GM12878 (cell line): ENCODE measurements around the gene FGF14. TPM values are rescaled to one million over a fixed set of nuclear protein-coding genes. Genes with fewer than 3 reads are reported as not detected.

ENCODE experiments used
- ATAC-seq: fragments of 200-7000 bp; cut with Tn5 transposase; 3 replicates; pipeline ENCODE4 v1.9.1; 2020; ENCODE audit warnings: mild to moderate bottlenecking, moderate library complexity
- BruUV-seq: library from RNA; stranded (reverse); fragments of 400-500 nt; replicated peaks from 2 replicates; lab custom pipeline; 2021; lab: Mats Ljungman, UMichigan
- CTCF ChIA-PET: fragments of 300-600 bp; sonication (Branson Sonifier 250); formaldehyde crosslinking; extraction: SDS; loops from one replicate; lab custom pipeline; 2021; ENCODE audit warnings: inconsistent platforms; lab: Yijun Ruan, JAX
- POLR2A ChIA-PET: fragments of 350-600 bp; formaldehyde crosslinking; extraction: SDS; loops from one replicate; lab custom pipeline; 2021; ENCODE audit warnings: inconsistent platforms; lab: Charles Lee
- RAD21 ChIA-PET: fragments of 300-600 bp; sonication (Branson Sonifier 250); formaldehyde crosslinking; loops from one replicate; lab custom pipeline; 2023; ENCODE audit warnings: antibody characterized with exemption; ENCODE audit not compliant: unreplicated experiment; lab: Charles Lee
- SMC1A ChIA-PET: fragments of 300-600 bp; sonication (Branson Sonifier 250); formaldehyde crosslinking; loops from one replicate; lab custom pipeline; 2023; ENCODE audit not compliant: unreplicated experiment, uncharacterized antibody; lab: Charles Lee
- DNase-seq: peaks from one replicate; pipeline ENCODE4 v3.0.0-alpha.2; 2011; ENCODE audit warnings: low read depth, low spot score
- FAIRE-seq: peaks from 3 replicates; lab custom pipeline; 2011; peaks lifted over from hg19 to GRCh38; lab: Jason Lieb, UNC
- H2AFZ ChIP-seq: 2 replicates; pipeline ENCODE4 v1.6.0; 2011; ENCODE audit warnings: low read depth, low read length, control low read depth; ENCODE audit not compliant: control insufficient read depth
- H3K27ac ChIP-seq: 2 replicates; pipeline ENCODE4 v1.5.1; 2011; ENCODE audit warnings: control low read depth; ENCODE audit not compliant: control insufficient read depth, insufficient read depth
- H3K27me3 ChIP-seq, 2 experiments: replicated peaks in 1 of 2; 2 replicates each; pipeline versions ENCODE4 v1.6.0 to v1.6.1; 2011; ENCODE audit warnings: low read length in 1 of 2; ENCODE audit not compliant: control insufficient read depth in 2 of 2, insufficient read depth in 2 of 2
- H3K36me3 ChIP-seq, 2 experiments: 2 replicates each; pipeline ENCODE4 v1.5.1; 2011; ENCODE audit warnings: low read length in 1 of 2; ENCODE audit not compliant: control insufficient read depth in 2 of 2, insufficient read depth in 2 of 2
- H3K4me1 ChIP-seq: 2 replicates; pipeline ENCODE4 v1.6.1; 2011; ENCODE audit warnings: mild to moderate bottlenecking, low read length, moderate library complexity, mixed read lengths; ENCODE audit not compliant: control insufficient read depth, insufficient read depth
- H3K4me2 ChIP-seq: 2 replicates; pipeline ENCODE4 v1.6.0; 2011; ENCODE audit warnings: control low read depth; ENCODE audit not compliant: control insufficient read depth, insufficient read depth
- H3K4me3 ChIP-seq: fragments of 200-600 bp; sonication (generic); 2 replicates; pipeline ENCODE4 v1.5.1; 2016
- H3K79me2 ChIP-seq: 2 replicates; pipeline ENCODE4 v1.6.0; 2011; ENCODE audit warnings: low read length; ENCODE audit not compliant: control insufficient read depth, insufficient read depth
- H3K9ac ChIP-seq: 2 replicates; pipeline ENCODE4 v1.8.0; 2011; ENCODE audit warnings: low read length, control low read depth, mixed read lengths; ENCODE audit not compliant: control insufficient read depth, insufficient read depth
- H3K9me3 ChIP-seq: replicated peaks from 3 replicates; pipeline ENCODE4 v1.5.1; 2011; ENCODE audit warnings: mild to moderate bottlenecking, low read length; ENCODE audit not compliant: control insufficient read depth, insufficient read depth
- H4K20me1 ChIP-seq: 2 replicates; pipeline ENCODE4 v1.6.0; 2011; ENCODE audit not compliant: control insufficient read depth, insufficient read depth
- MAX ChIP-seq: IDR thresholded peaks from 2 replicates; pipeline ENCODE4 v1.6.1; 2012; ENCODE audit warnings: low read depth, low read length, improper control_type of control experiment
- MXI1 ChIP-seq: fragments of 150-350 bp; IDR thresholded peaks from 2 replicates; pipeline ENCODE4 v1.6.1; 2011; ENCODE audit warnings: low read depth, mild to moderate bottlenecking, inconsistent platforms, low read length, improper control_type of control experiment
- STAT1 ChIP-seq: fragments of 450-650 bp; conservative IDR thresholded peaks from 2 replicates; pipeline ENCODE4 v1.6.1; 2014; ENCODE audit warnings: antibody characterized with exemption, mild to moderate bottlenecking
- YBX1 ChIP-seq: fragments of 450-650 bp; IDR thresholded peaks from 2 replicates; pipeline ENCODE4 v1.6.1; 2016; ENCODE audit warnings: antibody characterized with exemption
- ZNF207 ChIP-seq: fragments of 450-650 bp; IDR thresholded peaks from 2 replicates; pipeline ENCODE4 v1.6.1; 2014; ENCODE audit warnings: antibody characterized with exemption, mild to moderate bottlenecking, borderline replicate concordance
- WGBS: methylation state at CpG from one replicate; pipeline ENCODE4 v1.1.6; 2016; ENCODE audit warnings: low lambda C conversion rate; ENCODE audit not compliant: insufficient replicate concordance, insufficient coverage; ENCODE audit errors: missing lambda C conversion rate; 5-methylcytosine and 5-hydroxymethylcytosine counted together
- in situ Hi-C: fragments of 300-500 bp; cut with MboI; formaldehyde crosslinking; loops from 9 replicates; pipeline ENCODE4 v1.14.3; 2018; ENCODE audit warnings: mixed read lengths
- intact Hi-C: fragments of 100-400 bp; cut with micrococcal nuclease; formaldehyde crosslinking; loops from one replicate; pipeline ENCODE4 v1.14.2; 2022; ENCODE audit not compliant: unreplicated experiment
- polyA plus RNA-seq, 11 experiments: library from polyadenylated mRNA; depleted of rRNA in 4 of 11; unstranded in 6 of 11; stranded (reverse) in 5 of 11; fragments of >200 nt; fragmentation: Nextera tagmentation in 4 of 11; fragmentation: Illumina TruSeq in 1 of 11; extraction: Ambion mirVana in 4 of 11; extraction: Trizol in 1 of 11; gene quantifications; 1 replicate in 1 of 11; 2 replicates in 10 of 11; pipeline versions ENCODE4 v1.2.1 to v1.2.3, GENCODE V29; 2011 to 2016; ENCODE audit warnings: inconsistent platforms in 2 of 11, missing spikeins in 2 of 11, low read depth in 1 of 11
- total RNA-seq, 4 experiments: library from RNA; depleted of rRNA in 3 of 4; stranded (reverse); fragments of >200 nt in 3 of 4; fragmentation: Illumina TruSeq in 1 of 4; extraction: Trizol in 1 of 4; gene quantifications; 2 replicates each; pipeline versions ENCODE4 v1.2.1 to v1.2.3, GENCODE V29; 2013 to 2021
- TF ChIP-seq, protein P1 (sequence below): fragments of 450-650 bp; IDR thresholded peaks from 2 replicates; pipeline ENCODE4 v1.6.1; 2017; ENCODE audit warnings: low read depth, mild to moderate bottlenecking, moderate library complexity
- TF ChIP-seq, protein P2 (sequence below): fragments of 150-350 bp; IDR thresholded peaks from 2 replicates; pipeline ENCODE4 v1.6.1; 2016; ENCODE audit warnings: low read depth, low read length

FGF14 gene
- total and polyA plus RNA-seq, 10 of the 15 experiments (the other 5 are each of a cell fraction or from before 2014, with no cell fraction given), result under 0.01 to 0.44 (median 0.04) TPM

DNA sequence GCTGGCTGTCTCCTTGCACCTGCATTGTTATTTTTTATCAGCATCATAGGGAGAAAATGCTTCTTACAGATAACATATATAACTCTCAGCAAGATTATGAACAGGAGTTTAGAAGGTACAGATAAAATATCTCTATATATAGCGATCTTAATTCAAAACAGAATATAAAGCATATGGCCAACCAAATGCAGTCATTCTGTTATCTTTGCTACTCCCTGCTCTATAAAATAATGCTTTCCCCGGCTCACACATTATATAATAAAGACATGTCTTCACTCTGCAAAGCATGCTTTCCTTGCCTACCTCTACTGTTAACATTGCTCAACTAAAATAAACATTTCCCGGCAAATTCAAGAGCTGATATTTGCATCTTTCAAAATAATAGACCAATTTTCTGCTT is 161.7 kb downstream of the FGF14 start (continued):
- TF ChIP-seq, protein P1, sequence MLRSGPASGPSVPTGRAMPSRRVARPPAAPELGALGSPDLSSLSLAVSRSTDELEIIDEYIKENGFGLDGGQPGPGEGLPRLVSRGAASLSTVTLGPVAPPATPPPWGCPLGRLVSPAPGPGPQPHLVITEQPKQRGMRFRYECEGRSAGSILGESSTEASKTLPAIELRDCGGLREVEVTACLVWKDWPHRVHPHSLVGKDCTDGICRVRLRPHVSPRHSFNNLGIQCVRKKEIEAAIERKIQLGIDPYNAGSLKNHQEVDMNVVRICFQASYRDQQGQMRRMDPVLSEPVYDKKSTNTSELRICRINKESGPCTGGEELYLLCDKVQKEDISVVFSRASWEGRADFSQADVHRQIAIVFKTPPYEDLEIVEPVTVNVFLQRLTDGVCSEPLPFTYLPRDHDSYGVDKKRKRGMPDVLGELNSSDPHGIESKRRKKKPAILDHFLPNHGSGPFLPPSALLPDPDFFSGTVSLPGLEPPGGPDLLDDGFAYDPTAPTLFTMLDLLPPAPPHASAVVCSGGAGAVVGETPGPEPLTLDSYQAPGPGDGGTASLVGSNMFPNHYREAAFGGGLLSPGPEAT, result no peak
- TF ChIP-seq MAX, result no peak
- TF ChIP-seq, protein P2, sequence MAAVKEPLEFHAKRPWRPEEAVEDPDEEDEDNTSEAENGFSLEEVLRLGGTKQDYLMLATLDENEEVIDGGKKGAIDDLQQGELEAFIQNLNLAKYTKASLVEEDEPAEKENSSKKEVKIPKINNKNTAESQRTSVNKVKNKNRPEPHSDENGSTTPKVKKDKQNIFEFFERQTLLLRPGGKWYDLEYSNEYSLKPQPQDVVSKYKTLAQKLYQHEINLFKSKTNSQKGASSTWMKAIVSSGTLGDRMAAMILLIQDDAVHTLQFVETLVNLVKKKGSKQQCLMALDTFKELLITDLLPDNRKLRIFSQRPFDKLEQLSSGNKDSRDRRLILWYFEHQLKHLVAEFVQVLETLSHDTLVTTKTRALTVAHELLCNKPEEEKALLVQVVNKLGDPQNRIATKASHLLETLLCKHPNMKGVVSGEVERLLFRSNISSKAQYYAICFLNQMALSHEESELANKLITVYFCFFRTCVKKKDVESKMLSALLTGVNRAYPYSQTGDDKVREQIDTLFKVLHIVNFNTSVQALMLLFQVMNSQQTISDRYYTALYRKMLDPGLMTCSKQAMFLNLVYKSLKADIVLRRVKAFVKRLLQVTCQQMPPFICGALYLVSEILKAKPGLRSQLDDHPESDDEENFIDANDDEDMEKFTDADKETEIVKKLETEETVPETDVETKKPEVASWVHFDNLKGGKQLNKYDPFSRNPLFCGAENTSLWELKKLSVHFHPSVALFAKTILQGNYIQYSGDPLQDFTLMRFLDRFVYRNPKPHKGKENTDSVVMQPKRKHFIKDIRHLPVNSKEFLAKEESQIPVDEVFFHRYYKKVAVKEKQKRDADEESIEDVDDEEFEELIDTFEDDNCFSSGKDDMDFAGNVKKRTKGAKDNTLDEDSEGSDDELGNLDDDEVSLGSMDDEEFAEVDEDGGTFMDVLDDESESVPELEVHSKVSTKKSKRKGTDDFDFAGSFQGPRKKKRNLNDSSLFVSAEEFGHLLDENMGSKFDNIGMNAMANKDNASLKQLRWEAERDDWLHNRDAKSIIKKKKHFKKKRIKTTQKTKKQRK, result no peak

- DNase-seq, result no peak
- Histone ChIP-seq H3K27ac (no peak overlapping the region), H3K36me3 (no peaks in the 10 kb centered on the region), H3K4me2 (no peak overlapping the region), H3K27me3 (no peaks in the 10 kb centered on the region; a peak in 1 of 4 replicates), H3K4me3 (no peak overlapping the region), H3K4me1 (no peaks in the 10 kb centered on the region), H4K20me1 (no peaks in the 10 kb centered on the region), H3K9me3 (no peaks in the 10 kb centered on the region), H3K79me2 (no peaks in the 10 kb centered on the region), H2AFZ (no peak overlapping the region), H3K9ac (no peak overlapping the region)
- 15% methylated on average over 6 of the region's 6 CpGs for WGBS
- no peak for ATAC-seq
- ChIA-PET POLR2A (no interaction called here), RAD21 (no interaction called here), CTCF (no interaction called here), SMC1A (no interaction called here)
- no peak for FAIRE-seq
- in situ Hi-C loops (loop anchor here (5.0 kb wide), 2 partner anchors 50 to 220 kb away; no protein-coding TSS in a partner anchor), intact Hi-C loops (no loop called here)
- no TSS peak for BruUV-seq
- no peak for TF ChIP-seq STAT1
- TF ChIP-seq ZNF207, result no peak
- TF ChIP-seq MXI1, result no peak
- no peak for TF ChIP-seq YBX1
Observed at GRCh38 chr13:102237230-102237629, 164.6 kb downstream of the FGF14 start.
